HG03442 (cell line): Measurements from ENCODE around the gene MIAT.

Experiments
- ATAC-seq: cut with Tn5 transposase; IDR thresholded peaks from one replicate; pipeline ENCODE4 v1.9.1; 2021; ENCODE audit warnings: mild to moderate bottlenecking, moderate library complexity; ENCODE audit not compliant: unreplicated experiment

MIAT gene

DNA sequence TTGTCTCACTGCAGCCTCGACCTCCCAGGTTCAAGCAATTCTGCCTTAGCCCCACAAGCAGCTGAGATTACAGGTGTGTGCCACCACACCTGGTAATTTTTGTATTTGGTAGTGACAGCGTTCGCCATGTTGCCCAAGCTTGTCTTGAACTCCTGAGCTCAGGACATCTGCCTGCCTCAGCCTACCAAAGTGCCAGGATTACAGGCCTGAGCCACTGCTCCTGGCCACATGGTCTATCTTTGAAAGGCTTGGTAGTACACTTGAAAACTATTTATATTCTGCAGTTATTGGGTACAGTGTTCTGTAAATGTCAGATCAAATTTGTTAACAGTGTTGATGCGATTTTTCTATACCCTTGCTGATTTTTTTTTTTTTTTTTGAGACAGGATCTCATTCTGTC is 26.1 kb upstream of the MIAT start:
- no peak for ATAC-seq

DNA sequence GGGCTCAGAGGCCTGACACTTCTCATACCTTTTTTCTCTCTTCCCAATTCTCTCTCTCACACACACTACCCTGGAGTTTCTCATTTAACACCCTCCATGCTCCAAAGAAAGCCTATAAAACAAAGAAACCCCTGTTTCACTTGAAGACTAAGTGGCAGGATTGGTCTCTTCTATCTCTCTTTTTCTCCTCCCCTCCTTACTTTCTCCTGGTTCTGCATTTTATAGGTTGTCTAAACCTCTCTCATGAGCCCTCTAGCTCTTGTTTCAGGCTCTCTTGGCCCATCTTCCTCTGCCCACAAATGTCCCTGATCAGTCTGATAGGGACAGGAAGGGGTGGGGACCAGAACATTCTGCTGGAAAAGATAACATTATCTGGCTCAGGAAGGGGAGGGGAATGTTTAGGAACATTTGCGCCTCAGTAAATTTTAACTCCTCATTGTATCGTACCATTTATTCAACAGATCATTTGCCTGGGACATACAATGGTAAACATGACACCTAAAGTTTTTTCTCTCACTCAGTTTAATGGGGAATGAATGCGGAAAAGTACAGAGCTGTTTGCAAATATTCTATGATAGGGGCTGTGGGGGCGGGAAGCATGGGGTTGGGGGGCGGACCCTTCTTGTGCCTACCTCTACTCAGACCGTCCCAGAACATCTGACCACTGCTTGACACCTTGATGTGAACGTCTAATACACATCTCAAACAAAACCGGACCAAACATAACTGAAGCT is 24.8 kb upstream of the MIAT start:
- no peak for ATAC-seq

DNA sequence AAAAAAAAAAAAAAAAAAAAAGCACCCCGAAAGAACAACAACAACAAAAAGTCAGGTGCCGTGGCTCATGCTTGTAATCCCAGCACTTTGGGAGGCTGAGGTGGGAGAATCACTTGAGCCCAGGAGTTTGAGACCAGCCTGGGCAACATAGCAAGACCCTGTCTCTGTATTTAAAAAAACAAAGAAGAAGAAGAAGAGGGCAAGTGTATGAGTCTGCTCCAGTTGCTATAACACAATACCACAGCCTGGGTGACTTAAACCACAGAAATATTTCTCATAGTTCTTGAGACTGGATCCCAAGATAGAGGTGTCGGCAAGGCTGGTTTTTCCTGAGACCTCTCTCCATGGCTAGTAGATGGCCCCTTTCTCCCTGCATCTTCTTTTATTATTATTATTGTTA is 23.2 kb upstream of the MIAT start:
- ATAC-seq, result no peak

DNA sequence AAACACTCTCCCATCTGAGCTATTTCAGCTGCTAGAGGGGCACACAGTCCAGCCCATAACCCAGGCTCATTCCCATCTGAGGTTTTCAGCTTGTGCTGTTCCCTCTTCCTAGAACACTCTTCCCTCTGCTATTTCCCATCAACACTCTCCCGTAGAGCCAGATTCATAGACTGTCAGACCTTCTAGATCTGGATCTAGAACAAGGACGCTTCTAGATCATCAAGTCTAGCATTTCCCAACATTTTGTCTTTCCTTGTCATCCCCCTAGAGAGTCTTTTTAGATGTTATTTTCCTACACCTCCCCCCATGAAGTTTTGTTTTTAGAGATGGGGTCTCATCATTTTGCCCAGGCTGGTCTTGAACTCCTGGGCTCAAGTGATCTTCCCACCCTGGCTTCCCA is 22.3 kb upstream of the MIAT start:
- ATAC-seq, result no peak

DNA sequence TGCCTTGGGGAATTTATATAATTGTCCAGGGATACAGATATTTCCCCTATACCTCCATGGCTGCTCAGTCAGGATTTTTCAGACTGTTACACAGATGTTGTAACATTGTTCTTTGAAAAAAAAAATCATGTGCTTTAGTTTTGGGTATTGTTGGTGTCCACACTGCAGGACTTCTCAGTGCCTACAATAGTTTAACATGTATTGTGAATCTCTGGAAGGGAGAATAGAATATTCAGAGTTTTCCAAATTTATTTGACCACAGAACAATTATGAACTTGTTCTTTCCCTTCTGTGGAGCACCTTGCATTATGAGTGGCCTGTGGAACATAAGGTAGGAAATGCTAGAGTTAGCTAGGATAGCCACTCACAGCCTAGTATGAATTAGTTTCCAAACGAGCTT is 21.1 kb upstream of the MIAT start:
- no peak for ATAC-seq

DNA sequence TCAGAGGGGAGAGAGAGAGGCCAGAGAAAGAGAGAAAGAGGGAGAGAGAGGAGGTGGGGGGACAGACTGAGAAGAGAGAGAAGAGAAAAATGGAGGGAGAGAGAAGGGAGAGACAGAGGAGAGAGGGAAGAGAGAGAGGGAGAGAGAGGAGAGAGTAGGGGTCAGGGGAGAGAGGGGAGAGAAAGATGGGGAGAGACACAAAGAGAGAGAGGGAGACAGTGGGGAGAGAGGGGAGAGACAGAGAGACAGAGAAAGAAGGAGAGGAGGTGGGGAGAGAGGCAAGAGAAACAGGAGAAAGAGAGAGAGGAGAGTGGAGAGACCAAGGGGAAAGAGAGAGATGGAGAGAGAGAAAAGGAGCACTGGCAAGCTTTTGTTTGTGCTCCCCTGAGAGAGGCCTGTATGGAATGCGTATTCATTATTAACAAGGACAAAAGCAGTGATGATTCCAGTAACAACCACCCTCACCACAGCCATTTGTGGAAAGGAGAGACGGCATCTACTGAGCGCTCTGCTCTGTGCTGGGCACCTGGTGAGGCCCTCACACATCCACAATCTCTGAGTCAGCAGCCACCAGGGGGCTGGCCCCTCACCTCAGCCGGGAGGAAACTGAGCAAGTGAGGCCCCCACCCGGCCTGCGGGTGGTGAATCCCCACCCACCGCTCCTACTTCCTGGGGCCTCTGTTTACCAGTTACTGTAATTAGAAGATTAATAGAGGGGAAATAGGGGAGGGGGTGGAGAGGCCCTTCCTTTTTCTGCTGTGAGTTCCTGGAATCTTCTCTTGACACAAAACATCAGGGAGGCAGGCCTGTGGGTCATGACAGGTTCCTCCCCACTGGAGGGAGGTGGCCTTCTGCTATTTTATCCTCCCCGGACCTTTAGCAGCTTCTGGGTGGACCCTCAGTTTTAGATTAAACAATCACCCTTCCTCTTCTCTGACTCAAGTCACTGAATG is 14.6 kb upstream of the MIAT start:
- ATAC-seq, result no peak

DNA sequence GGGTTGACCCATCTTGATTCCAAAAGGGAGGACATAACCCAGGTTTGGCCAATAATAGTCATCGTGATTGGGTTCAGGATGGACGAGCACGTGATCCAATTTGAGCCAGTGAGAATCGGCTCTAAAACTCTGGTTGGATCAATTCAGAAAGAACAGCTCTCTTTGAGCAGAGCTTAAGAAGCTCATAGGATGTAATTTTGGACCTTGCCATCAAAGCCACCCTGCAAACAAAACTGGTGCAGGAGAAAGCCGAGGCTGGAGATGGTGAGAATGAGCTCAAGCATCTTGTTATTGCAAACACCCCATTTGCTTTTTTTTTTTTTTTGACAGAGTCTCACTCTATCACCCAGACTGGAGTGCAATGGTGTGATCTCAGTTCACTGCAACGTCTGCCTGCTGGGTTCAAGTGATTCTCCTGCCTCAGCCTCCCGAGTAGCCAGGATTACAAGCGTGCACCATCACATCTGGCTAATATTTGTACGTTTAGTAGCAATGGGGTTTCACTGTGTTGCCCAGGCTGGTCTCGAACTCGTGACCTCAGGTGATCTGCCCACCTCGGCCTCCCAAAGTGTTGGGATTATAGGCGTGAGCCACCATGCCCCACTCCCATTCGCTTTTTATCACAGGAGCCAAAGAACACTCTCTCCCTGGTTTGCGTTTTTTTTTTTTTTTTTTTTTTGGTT is 13.8 kb upstream of the MIAT start:
- no peak for ATAC-seq

DNA sequence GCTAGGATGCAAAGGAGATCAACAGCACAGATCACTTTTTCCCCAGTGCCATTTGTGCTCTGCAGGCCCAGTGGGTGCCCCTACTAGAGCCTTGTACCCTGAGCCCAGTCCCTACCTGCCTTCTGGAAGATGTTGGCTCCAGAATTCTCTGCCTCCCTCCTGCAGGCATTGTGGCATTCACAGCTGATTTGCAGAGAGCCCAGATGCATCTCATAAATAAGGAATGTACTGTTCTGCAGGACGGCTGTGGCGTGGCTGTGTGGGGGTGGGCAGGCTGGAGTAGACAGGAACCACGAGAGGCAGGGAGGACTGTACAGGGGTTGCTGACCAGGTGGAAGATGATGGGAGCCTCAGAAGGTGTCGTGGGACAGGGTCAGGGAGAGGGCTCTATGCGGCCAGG is 11.2 kb upstream of the MIAT start:
- no peak for ATAC-seq

DNA sequence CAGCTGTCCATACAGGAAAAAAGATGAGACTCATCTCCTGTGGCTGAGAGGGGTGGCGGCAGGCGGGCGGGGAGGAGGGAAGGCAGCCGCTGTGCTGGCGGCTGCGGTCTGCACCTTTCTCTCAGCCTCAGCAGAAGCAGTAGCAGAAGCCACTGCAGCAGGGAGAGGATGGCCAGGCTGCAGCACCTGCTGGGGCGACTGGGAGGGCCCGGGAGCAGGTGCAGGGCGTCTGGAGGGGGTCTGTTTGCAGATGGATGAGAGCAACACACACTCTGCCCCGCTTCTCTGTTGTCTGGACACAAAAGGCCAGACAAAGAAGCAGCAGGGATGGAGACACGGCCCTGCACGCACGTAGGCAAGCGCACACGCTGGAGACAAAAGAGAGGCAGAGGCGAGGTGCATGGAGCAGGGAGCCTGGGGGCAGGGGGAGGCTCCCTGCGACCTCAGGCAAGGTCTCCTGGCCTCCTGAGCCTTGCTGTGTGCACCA is 9.3 kb upstream of the MIAT start:
- no peak for ATAC-seq

DNA sequence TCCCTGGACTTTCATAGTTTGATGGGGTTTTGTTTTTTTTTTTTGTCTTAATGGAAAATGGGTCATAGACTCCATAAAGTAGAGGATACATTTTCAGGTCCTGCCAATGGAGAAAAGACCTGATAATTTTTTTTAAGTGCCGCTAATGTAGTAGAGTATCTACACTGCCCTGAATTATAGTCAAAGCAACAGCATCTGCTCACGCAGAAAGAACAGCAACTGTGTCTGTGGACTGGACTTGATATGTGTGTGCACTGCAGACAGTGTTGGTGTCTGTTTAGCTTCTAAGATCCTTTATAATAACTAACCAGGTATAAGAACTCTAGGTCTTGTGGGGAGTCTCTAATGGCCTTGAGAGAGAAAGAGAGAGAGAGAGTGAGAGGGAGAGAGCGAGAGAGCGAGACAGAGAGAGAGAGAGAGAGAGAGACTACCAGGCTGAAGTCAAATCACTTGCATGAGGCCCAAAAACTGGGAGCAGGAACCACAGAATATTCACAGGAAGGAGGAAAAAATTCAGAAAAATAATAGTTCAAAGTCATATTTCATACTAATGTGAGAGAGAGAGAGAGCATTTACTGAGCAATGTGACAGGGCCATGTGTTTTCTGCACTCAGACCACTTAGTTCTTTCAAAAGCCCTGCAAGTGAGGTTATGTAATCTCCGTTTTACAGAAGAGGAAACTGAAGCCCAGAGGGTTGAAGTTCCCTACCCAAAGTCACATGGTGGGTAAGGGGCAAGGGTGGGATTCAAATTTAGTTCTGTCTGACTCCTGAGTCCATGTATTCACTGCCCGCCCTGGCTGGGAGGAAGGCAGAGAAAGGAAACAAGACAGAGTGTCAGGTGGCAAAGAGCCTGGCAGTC is 8.6 kb upstream of the MIAT start:
- no peak for ATAC-seq

DNA sequence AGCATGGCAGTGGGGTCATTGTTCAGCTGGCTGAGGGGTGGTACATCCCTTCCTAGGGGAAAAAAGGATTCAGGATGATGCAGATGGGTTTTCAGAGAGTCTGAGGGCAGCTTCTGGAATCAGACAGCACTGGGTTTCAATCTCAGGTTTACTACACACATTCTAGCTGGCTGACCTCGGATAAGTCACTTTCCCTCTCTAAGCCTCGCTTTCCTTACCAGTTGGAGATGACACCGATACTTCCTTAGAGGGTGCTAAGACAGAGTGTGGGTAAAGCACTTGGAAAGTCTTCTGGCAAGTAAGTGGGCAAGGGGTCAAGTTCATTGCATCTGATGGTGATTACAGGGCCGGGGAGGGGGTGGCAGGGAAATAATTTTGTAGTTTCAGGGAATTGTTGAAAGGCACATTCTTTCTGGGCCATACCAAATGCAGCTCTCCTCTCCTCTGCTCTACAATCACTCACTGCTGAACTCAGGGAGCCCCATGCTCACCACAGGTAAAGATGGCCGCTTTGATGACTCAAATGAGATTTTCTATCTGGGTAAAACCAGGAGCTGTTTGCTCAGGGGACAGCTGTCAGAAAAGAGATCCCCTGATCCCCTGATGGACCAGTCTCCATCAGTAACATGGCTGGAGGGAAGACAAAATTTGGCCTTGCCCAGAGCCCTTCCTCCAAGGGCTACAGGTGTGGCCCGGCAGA is 6.5 kb upstream of the MIAT start:
- no peak for ATAC-seq

DNA sequence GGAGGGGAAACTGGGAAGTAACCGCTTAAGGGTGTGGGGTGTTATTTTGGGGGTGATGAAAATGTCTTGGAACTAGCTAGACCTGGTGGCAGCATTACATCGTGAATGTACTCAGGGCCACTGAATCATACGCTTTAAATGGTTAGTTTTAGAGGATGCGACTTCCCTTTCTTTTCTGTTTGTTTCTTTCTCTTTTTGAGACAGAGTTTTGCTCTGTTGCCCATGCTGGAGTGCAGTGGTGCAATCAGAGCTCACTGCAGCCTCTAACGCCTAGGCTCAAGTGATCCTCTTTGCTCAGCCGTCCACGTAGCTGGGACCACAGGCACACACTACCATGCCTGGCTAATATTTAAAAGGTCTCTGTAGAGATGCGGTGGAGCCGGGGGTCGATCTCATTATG is 5.6 kb upstream of the MIAT start:
- ATAC-seq, result no peak

DNA sequence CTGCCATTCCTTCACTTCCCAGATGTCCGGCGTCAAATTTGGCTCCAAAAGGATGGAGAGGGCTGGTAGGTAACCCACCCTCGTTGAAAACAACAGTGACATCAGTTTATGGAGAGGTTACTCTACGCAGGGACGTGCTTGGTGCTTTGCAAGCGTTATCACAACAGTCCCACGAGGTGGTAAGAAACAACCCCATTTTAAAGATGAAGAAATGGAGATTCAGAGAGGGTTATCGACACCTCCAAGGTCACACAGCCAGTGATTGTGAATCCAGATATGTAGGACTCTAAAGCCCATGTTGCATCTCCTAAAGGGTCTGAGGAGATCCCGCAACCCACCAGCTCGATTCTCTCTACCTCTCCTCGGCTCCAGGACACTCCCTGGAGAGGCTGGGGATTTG is 773 bp downstream of the MIAT start:
- ATAC-seq, result no peak

DNA sequence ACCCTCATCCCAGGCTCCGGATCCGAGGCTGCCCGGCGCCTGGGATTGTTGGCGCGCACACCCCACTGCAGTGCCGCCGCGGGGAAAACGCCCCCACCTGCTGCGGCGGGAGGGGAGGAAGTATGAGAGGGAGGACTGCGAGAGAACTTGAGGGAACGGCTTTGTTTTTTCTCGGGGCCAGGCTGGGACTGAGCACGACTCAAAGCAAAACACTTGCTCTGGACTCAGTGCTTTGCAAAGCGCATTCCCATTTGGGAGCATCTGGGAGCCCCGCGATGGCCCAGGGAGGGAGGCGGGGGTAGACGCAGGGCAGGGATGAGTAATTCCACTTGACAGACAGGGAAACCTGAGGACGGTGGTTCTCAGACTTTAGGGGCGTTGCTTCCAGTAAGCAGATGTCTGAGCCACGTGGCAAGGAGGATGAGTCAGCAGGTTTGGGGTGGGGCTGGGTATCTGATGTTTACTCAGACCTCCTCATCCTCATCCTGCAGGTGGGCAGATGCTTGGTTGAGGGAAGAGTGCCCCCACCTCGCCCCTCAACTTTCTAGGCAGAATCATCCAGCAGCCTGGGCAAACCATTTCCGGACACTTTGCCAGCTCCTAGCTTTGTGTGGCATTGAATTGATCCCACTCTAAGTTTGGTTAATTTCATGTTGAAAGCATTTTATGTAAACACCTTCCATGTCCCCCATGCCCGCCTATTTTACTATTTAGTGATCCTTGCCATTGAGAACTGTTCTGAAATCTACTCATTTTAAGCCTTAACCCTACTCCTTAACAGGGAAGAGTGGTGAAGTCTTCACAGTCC is 1.5 kb downstream of the MIAT start:
- peak; percentile 65 for ATAC-seq

DNA sequence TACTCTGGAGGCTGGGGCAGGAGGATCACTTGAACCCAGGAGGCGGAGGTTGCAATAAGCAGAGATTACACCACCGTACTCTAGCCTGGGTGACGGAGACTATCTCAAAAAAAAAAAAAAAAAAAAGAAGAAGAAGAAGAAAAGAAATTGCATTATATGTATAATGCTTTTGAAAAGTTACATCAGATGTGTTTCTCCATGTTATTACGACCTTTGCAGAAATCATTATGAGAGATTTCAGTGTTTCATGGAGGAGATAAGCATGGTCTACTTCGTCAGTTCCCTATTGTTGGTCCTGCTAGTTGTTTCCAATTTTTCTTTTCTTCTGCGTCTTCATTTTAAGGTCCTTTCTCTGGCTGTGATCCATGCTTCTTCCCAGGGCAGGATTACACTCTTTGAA is 3.0 kb downstream of the MIAT start:
- no peak for ATAC-seq

DNA sequence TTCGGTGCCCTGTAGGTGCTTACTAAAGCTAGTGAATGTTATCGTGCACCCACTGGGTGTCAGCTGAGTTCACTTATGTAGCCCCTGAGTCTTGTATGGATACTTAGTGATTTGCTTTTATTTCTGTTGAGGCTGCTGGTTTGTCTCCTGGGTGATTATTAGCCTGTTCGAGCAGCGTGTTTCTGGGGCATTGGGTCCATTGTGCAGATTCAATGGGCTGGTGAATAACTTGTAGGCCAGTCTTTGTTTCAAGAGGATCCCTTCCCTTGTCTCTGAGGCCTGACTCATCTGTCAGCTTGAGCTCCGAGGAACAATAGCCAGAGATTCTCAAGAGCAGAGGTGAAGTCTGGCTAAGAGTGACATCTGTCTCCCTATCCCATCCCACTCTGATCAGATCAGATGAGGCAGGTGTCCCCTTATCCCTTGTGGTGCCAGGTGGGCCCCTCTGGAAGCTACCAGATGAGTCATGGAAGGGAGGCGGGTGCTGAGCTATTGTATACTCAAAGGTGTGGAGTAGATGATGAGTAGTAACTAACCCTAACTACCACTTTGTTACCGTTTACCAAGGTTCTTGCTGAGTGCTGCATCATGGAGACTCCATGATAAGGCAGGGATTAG is 3.7 kb downstream of the MIAT start:
- ATAC-seq, result no peak

DNA sequence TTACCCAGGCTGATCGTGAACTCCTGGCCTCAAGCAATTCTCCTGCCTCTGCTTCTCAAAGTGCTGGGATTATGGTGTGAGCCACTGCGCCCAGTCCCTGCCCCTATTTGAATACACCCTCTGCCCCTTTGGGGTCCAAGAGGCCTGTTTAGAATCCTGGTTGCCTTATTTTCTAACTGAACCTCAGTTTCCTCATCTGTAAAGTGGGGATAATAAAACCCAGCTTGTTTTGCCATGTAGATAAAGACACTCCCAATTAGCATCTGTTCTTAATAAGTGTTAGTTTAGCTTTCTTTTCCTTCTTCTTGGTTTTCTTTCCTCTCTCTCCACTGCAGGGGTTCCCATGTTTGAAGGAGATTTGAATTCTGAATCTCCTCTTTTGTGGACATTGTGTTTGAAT is 4.8 kb downstream of the MIAT start:
- ATAC-seq, result no peak

DNA sequence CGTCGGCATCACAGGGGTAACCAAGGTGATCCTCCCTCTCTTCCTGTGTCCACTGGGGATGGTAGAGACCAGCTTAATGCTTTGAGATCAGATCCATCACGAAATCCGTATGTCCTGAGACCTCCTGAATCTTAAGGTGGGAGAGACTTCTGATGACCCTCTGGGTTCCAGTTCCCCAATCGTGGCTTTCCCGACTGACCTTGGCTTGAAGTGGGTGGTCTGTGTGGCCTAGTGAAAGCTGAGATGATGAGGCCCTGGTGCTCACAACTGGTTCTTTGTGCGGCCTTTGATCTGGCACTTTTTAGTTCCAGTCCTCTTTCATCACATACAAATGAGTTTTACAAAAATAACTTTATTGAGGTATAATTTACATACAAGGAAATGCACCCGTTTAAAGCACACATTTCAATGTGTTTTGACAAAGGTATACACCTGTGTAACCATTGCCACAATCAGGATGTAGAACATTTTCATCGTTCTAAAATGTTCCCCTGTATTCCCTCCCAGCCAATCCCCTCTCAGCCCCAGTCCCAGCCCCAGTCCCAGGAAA is 6.1 kb downstream of the MIAT start:
- no peak for ATAC-seq
